K562 (cell line): Measurements from ENCODE around the gene SH3GL3. TPM values are rescaled to one million over a fixed set of nuclear protein-coding genes. Genes with fewer than 3 reads are reported as not detected.

Source experiments
- ATAC-seq: fragments of 200-7000 bp; cut with Tn5 transposase; 3 replicates; pipeline ENCODE4 v1.9.1; 2020; ENCODE audit warnings: moderate library complexity
- BruUV-seq: library from RNA; stranded (reverse); fragments of 400-500 nt; replicated peaks from 2 replicates; lab custom pipeline; 2021; lab: Mats Ljungman, UMichigan
- CTCF ChIA-PET: fragments of 300-600 bp; formaldehyde crosslinking; extraction: SDS; loops from one replicate; lab custom pipeline; 2021; ENCODE audit warnings: low intra/inter-chr PET ratio; lab: Yijun Ruan, JAX
- POLR2A ChIA-PET: fragments of 300-600, 350-650 bp; sonication (Branson Sonifier 250); formaldehyde crosslinking; extraction: SDS; loops from one replicate; lab custom pipeline; 2021; ENCODE audit warnings: antibody characterized with exemption, inconsistent platforms; lab: Yijun Ruan, JAX
- DNase-seq, 4 experiments: peaks; one replicate each; pipeline versions ENCODE4 v3.0.0 to v3.0.0-alpha.2; 2011 to 2018; ENCODE audit warnings: low spot score in 3 of 4, mixed read lengths in 3 of 4; ENCODE audit errors: extremely low read depth in 1 of 4
- FAIRE-seq: peaks from 2 replicates; lab custom pipeline; 2011; peaks lifted over from hg19 to GRCh38; lab: Jason Lieb, UNC
- H2AFZ ChIP-seq: 2 replicates; pipeline ENCODE4 v1.6.0; 2011; ENCODE audit warnings: low read depth, low read length, control low read depth, inconsistent platforms
- H3K27ac ChIP-seq: fragments of 200-600 bp; 3 replicates; pipeline ENCODE4 v1.8.0; 2011; ENCODE audit warnings: low read depth, mild to moderate bottlenecking, control low read depth, inconsistent platforms, low read length, moderate library complexity, mixed read lengths; ENCODE audit errors: extremely low read depth
- H3K27me3 ChIP-seq, 2 experiments: fragments of 300-600 bp in 1 of 2; 2 replicates in 1 of 2; 3 replicates in 1 of 2; pipeline versions ENCODE4 v1.6.0 to v1.8.0; 2011; ENCODE audit warnings: inconsistent platforms in 2 of 2, low read length in 2 of 2, mild to moderate bottlenecking in 1 of 2, mixed read lengths in 1 of 2, moderate library complexity in 1 of 2; ENCODE audit not compliant: control insufficient read depth in 2 of 2, insufficient read depth in 2 of 2
- H3K36me3 ChIP-seq: fragments of 300-600 bp; 3 replicates; pipeline ENCODE4 v1.8.0; 2011; ENCODE audit warnings: mild to moderate bottlenecking, low read length, inconsistent platforms; ENCODE audit not compliant: control insufficient read depth, insufficient read depth
- H3K4me1 ChIP-seq, 2 experiments: fragments of 200-600 bp in 1 of 2; replicated peaks in 1 of 2; 2 replicates in 1 of 2; 3 replicates in 1 of 2; pipeline versions ENCODE4 v1.5.1 to v1.8.0; 2011; ENCODE audit warnings: inconsistent platforms in 2 of 2, low read length in 2 of 2, mild to moderate bottlenecking in 1 of 2, mixed read lengths in 1 of 2, moderate library complexity in 1 of 2; ENCODE audit not compliant: control insufficient read depth in 2 of 2, insufficient read depth in 2 of 2
- H3K4me2 ChIP-seq: 2 replicates; pipeline ENCODE4 v1.6.1; 2011; ENCODE audit warnings: low read length, control low read depth, inconsistent platforms, mixed read lengths; ENCODE audit not compliant: insufficient read depth
- H3K4me3 ChIP-seq: fragments of 200-600 bp; sonication (generic), shearing (Covaris generic); 2 replicates; pipeline ENCODE4 v1.5.1; 2016; ENCODE audit warnings: control low read depth, inconsistent platforms
- H3K79me2 ChIP-seq: fragments of 200-600 bp; 3 replicates; pipeline ENCODE4 v1.8.0; 2011; ENCODE audit warnings: low read length, inconsistent platforms; ENCODE audit not compliant: control insufficient read depth, insufficient read depth
- H3K9ac ChIP-seq, 2 experiments: 2 replicates each; pipeline versions ENCODE4 v1.6.0 to v1.6.1; 2011; ENCODE audit warnings: low read depth in 2 of 2, low read length in 2 of 2, control low read depth in 1 of 2, inconsistent platforms in 1 of 2, mild to moderate bottlenecking in 1 of 2, mixed read lengths in 1 of 2; ENCODE audit not compliant: insufficient read depth in 1 of 2
- H3K9me1 ChIP-seq: one replicate; pipeline ENCODE4 v1.6.0; 2011; ENCODE audit warnings: inconsistent platforms, mild to moderate bottlenecking, low read length, moderate library complexity; ENCODE audit not compliant: control insufficient read depth, insufficient read depth
- H3K9me3 ChIP-seq: replicated peaks from 2 replicates; pipeline ENCODE4 v1.5.1; 2011; ENCODE audit warnings: low read depth, low read length, inconsistent platforms; ENCODE audit not compliant: control insufficient read depth, insufficient read depth
- H4K20me1 ChIP-seq: replicated peaks from 2 replicates; pipeline ENCODE4 v1.6.1; 2011; ENCODE audit warnings: low read length, inconsistent platforms, mixed read lengths; ENCODE audit not compliant: control insufficient read depth, insufficient read depth
- CBFA2T3 ChIP-seq: fragments of 450-650 bp; IDR thresholded peaks from 2 replicates; pipeline ENCODE4 v1.6.1; 2017
- CBX8 ChIP-seq: fragments of 200-600 bp; sonication (generic); IDR thresholded peaks from 2 replicates; pipeline ENCODE4 v1.6.1; 2012; ENCODE audit warnings: borderline replicate concordance, mixed run types, low read depth, mild to moderate bottlenecking, moderate library complexity, mixed read lengths, low read length, control low read depth, inconsistent platforms; ENCODE audit not compliant: poor library complexity, severe bottlenecking; ENCODE audit errors: extremely low read depth
- CC2D1A ChIP-seq: fragments of 450-650 bp; IDR thresholded peaks from 2 replicates; pipeline ENCODE4 v1.6.1; 2017; ENCODE audit warnings: mild to moderate bottlenecking
- CHD2 ChIP-seq: IDR thresholded peaks from 2 replicates; pipeline ENCODE4 v1.6.1; 2011; ENCODE audit warnings: low read depth, low read length
- FIP1L1 ChIP-seq: fragments of 200-400 bp; formaldehyde crosslinking; IDR thresholded peaks from 2 replicates; pipeline ENCODE4 v1.6.1; 2018; ENCODE audit warnings: mild to moderate bottlenecking, low read depth, low read length; ENCODE audit not compliant: poor library complexity, severe bottlenecking
- HNRNPL ChIP-seq: fragments of 200-400 bp; formaldehyde crosslinking; IDR thresholded peaks from 2 replicates; pipeline ENCODE4 v1.6.1; 2017; ENCODE audit warnings: low read depth, mild to moderate bottlenecking, low read length
- JUN ChIP-seq, 2 experiments: sonication (generic) in 1 of 2; formaldehyde crosslinking in 1 of 2; IDR thresholded peaks; 2 replicates each; pipeline versions ENCODE4 v1.6.1 to v1.8.0; 2012 to 2022; ENCODE audit warnings: borderline replicate concordance in 2 of 2, mild to moderate bottlenecking in 2 of 2, improper control_type of control experiment in 1 of 2, low read depth in 1 of 2, low read length in 1 of 2, missing genetic modification reagents in 1 of 2
- MAZ ChIP-seq, 2 experiments: fragments of 450-650 bp in 1 of 2; sonication (generic) in 1 of 2; formaldehyde crosslinking; IDR thresholded peaks in 1 of 2; conservative IDR thresholded peaks in 1 of 2; 2 replicates each; pipeline versions ENCODE4 v1.4.0 to v1.5.0; 2020; ENCODE audit warnings: mild to moderate bottlenecking in 1 of 2, missing genetic modification reagents in 1 of 2
- RBM25 ChIP-seq: fragments of 200-400 bp; formaldehyde crosslinking; IDR thresholded peaks from 2 replicates; pipeline ENCODE4 v1.6.1; 2018; ENCODE audit warnings: low read length, low read depth, moderate library complexity; ENCODE audit not compliant: severe bottlenecking
- SMAD2 ChIP-seq: fragments of 150-350 bp; IDR thresholded peaks from 2 replicates; pipeline ENCODE4 v1.6.1; 2014; ENCODE audit warnings: low read depth, mild to moderate bottlenecking, low read length
- SUPT5H ChIP-seq: fragments of 450-650 bp; IDR thresholded peaks from 2 replicates; pipeline ENCODE4 v1.6.1; 2016
- TCF7 ChIP-seq: sonication (generic); IDR thresholded peaks from 2 replicates; pipeline ENCODE4 v1.6.1; 2016; ENCODE audit warnings: antibody characterized with exemption, borderline replicate concordance
- TOE1 ChIP-seq, 2 experiments: fragments of 450-650 bp in 1 of 2; sonication (generic) in 1 of 2; formaldehyde crosslinking in 1 of 2; IDR thresholded peaks; 2 replicates each; pipeline versions ENCODE4 v1.7.1 to v1.8.0; 2016 to 2022; ENCODE audit warnings: borderline replicate concordance in 2 of 2, mild to moderate bottlenecking in 2 of 2, antibody characterized with exemption in 1 of 2, inconsistent platforms in 1 of 2, low read depth in 1 of 2, missing genetic modification reagents in 1 of 2, moderate library complexity in 1 of 2
- ZBTB43 ChIP-seq: sonication (generic); formaldehyde crosslinking; IDR thresholded peaks from 2 replicates; pipeline ENCODE4 v1.8.0; 2023; ENCODE audit warnings: mild to moderate bottlenecking, missing genetic modification reagents
- ZFPM2 ChIP-seq: fragments of 250-450 bp; sonication (Bioruptor Pico); IDR thresholded peaks from 2 replicates; pipeline ENCODE4 v1.5.1; 2022; ENCODE audit warnings: mild to moderate bottlenecking
- ZNF324 ChIP-seq: fragments of 250-450 bp; sonication (Bioruptor Pico); IDR thresholded peaks from 2 replicates; pipeline ENCODE4 v1.4.0; 2020; ENCODE audit warnings: mild to moderate bottlenecking
- WGBS: fragments of 100-300 bp; shearing (Covaris generic); methylation state at CpG from one replicate; pipeline ENCODE4 v1.1.6; 2016; ENCODE audit warnings: low coverage, mixed read lengths; ENCODE audit not compliant: insufficient coverage; ENCODE audit errors: missing lambda C conversion rate; 5-methylcytosine and 5-hydroxymethylcytosine counted together
- in situ Hi-C: fragments of 300-500 bp; cut with MboI; formaldehyde crosslinking; loops from 4 replicates; pipeline ENCODE4 v1.15.0; 2018; ENCODE audit warnings: inconsistent platforms, mixed read lengths
- intact Hi-C: fragments of 100-400 bp; cut with micrococcal nuclease; formaldehyde crosslinking; loops from 2 replicates; pipeline ENCODE4 v1.14.2; 2022
- polyA plus RNA-seq, 8 experiments: library from polyadenylated mRNA; depleted of rRNA in 4 of 8; stranded (reverse) in 5 of 8; unstranded in 3 of 8; fragments of >200 nt; fragmentation: Nextera tagmentation in 2 of 8; fragmentation: Illumina TruSeq in 1 of 8; extraction: Ambion mirVana in 2 of 8; extraction: Trizol in 1 of 8; gene quantifications; 2 replicates each; pipeline versions ENCODE4 v1.2.1 to v1.2.3, GENCODE V29; 2011 to 2014; ENCODE audit warnings: inconsistent platforms in 1 of 8, missing spikeins in 1 of 8
- total RNA-seq, 7 experiments: library from RNA; depleted of rRNA in 6 of 7; stranded (reverse); fragments of >200 nt in 6 of 7; fragmentation: Illumina TruSeq in 2 of 7; extraction: Trizol in 2 of 7; gene quantifications; 2 replicates each; pipeline versions ENCODE4 v1.2.1 to v1.2.3, GENCODE V29; 2011 to 2021; ENCODE audit warnings: low replicate concordance in 1 of 7

SH3GL3 gene
- total and polyA plus RNA-seq, 9 of the 15 experiments (the other 6 are each of a cell fraction or from before 2014, with no cell fraction given): 3.9 to 16.0 (median 9.7) TPM

- TF ChIP-seq HNRNPL: no peak
- no peak for TF ChIP-seq ZFPM2 (CRISPR knock-in tag)
Observed at GRCh38 chr15:83546512-83546888, 99.4 kb downstream of the SH3GL3 start (continued).

DNA sequence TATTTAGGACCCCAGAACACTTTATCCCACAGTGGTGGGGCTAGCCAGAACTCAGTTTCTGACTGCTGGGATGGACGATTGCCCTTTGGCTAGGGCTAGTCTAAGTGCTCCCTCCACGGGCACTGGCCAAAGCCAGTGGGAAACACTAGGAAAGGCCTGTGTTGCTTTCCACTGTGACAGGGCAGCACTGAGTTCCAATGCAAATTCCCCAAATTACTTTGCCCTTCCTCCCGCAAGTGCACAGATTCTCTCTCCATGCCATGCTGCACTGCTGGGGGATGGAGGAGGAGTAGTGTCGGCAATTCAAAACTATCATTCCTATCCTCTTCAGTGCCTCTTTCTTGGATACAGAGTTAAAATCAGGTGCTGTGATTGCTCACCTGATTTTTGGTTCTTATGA is 100.0 kb downstream of the SH3GL3 start:
- no peak for FAIRE-seq
- no TSS peak for BruUV-seq
- no peak for TF ChIP-seq TOE1 (IDR thresholded peaks at IDR 0.05; ENCODE audit: borderline replicate concordance)
- TF ChIP-seq TOE1 (CRISPR knock-in tag; IDR thresholded peaks at IDR 0.05; ENCODE audit: borderline replicate concordance, low read depth): no peak
- no peak for TF ChIP-seq JUN (IDR thresholded peaks at IDR 0.05; ENCODE audit: borderline replicate concordance, low read depth, low read length)
- no peak for TF ChIP-seq JUN (CRISPR knock-in tag; IDR thresholded peaks at IDR 0.05; ENCODE audit: borderline replicate concordance)
- TF ChIP-seq CBFA2T3: no peak
- TF ChIP-seq CHD2: no peak
- no peak for TF ChIP-seq CC2D1A
- no peak for TF ChIP-seq ZNF324
- TF ChIP-seq ZBTB43 (CRISPR knock-in tag): no peak
- no peak for TF ChIP-seq SMAD2
- no peak for TF ChIP-seq FIP1L1
- no peak for TF ChIP-seq SUPT5H
- TF ChIP-seq RBM25: no peak
- no peak for TF ChIP-seq CBX8
- no peak for TF ChIP-seq TCF7
- TF ChIP-seq MAZ (CRISPR knock-in tag; conservative IDR thresholded peaks at IDR 0.05 in 1 of 2, IDR thresholded peaks at IDR 0.05 in 1 of 2): no peak

More for the DNA sequence above, 100.0 kb downstream of the SH3GL3 start:
- DNase-seq (no peak), ATAC-seq (no peak)
- ChIA-PET CTCF (interaction anchor here (1.0 kb wide), 1 partner anchor 12 kb away, joined by 3 read pairs; no protein-coding TSS in a partner anchor), POLR2A (no interaction called here)
- no peak overlapping the region for H2AFZ ChIP-seq
- H3K9ac ChIP-seq: no peak overlapping the region
- peaks cover 0 to 7% of the 10 kb centered on the region in 2 experiments; a peak in 2 of 5 replicates for H3K4me1 ChIP-seq
- H3K9me3 ChIP-seq: no peaks in the 10 kb centered on the region
- no peak overlapping the region for H3K4me3 ChIP-seq
- H3K4me2 ChIP-seq: no peak overlapping the region
- H3K9me1 ChIP-seq: no peaks in the 10 kb centered on the region
- no peaks in the 10 kb centered on the region; the same call in 1 of the 2 replicates for H4K20me1 ChIP-seq
- in situ Hi-C loops: no loop called here
- H3K79me2 ChIP-seq: no peaks in the 10 kb centered on the region; the same call in 2 of the 3 replicates
- H3K27ac ChIP-seq: no peak overlapping the region
- intact Hi-C loops: no loop called here
- 53% methylated on average over 3 of the region's 4 CpGs for WGBS
- no peaks in the 10 kb centered on the region for H3K36me3 ChIP-seq
- H3K27me3 ChIP-seq: no peaks in the 10 kb centered on the region
